Pancreas (tissue), 10 donors: Measurements from ENCODE around the gene LIPJ. TPM values are rescaled to one million over a fixed set of nuclear protein-coding genes. Genes with fewer than 3 reads are reported as not detected.

Source experiments
- ATAC-seq, 4 donors: fragments of 200-7000 bp; cut with Tn5 transposase; one replicate each; pipeline versions ENCODE4 v1.8.0 to v1.9.1; 2020; ENCODE audit warnings: mild to moderate bottlenecking in 4 of 4, moderate library complexity in 4 of 4
- DNase-seq, 6 donors: peaks; one replicate each; pipeline ENCODE4 v3.0.0-alpha.2; 2020
- FAIRE-seq: peaks from 2 replicates; lab custom pipeline; 2012; peaks lifted over from hg19 to GRCh38; lab: Jason Lieb, UNC
- H3K27ac ChIP-seq, 4 donors: fragments of 200-600 bp; sonication (generic); 1 replicate in 3 of 4; 2 replicates in 1 of 4; pipeline versions ENCODE4 v1.5.0 to v1.8.0; 2020
- H3K27me3 ChIP-seq, 4 donors: fragments of 200-600 bp; one replicate each; pipeline ENCODE4 v1.8.0; 2021
- H3K36me3 ChIP-seq, 3 donors: fragments of 200-600 bp; sonication (generic) in 1 of 3; one replicate each; pipeline versions ENCODE4 v1.5.0 to v1.8.0; 2020 to 2021
- H3K4me1 ChIP-seq, 3 donors: fragments of 200-600 bp; one replicate each; pipeline ENCODE4 v1.8.0; 2021
- H3K4me3 ChIP-seq, 4 donors: fragments of 200-600 bp; sonication (generic) in 2 of 4; one replicate each; pipeline versions ENCODE4 v1.5.0 to v1.8.0; 2020 to 2021
- H3K9me3 ChIP-seq, 4 donors: fragments of 200-600 bp; one replicate each; pipeline ENCODE4 v1.8.0; 2021
- WGBS, 2 donors: extraction: QIAGEN DNeasy Blood & Tissue Kit; methylation state at CpG; one replicate each; pipeline ENCODE4 v1.1.7; 2013; 5-methylcytosine and 5-hydroxymethylcytosine counted together
- intact Hi-C, 3 donors: fragments of 100-400 bp; cut with DNase I; formaldehyde crosslinking; loops; one replicate each; pipeline versions ENCODE4 v1.11.1 to v1.14.2; 2022
- polyA plus RNA-seq, 2 donors: library from polyadenylated mRNA; stranded (reverse); fragments of 200-250 nt; gene quantifications; one replicate each; pipeline ENCODE4 v1.2.3, GENCODE V29; 2013
- total RNA-seq, 6 donors: library from RNA; stranded (reverse); fragmentation: NEBNext Ultra II Directional in 4 of 6; extraction: Animal tissue kit (Norgen Biotek cat#: 25700) in 4 of 6; gene quantifications; one replicate each; pipeline versions ENCODE4 v1.2.1 to v1.2.4, GENCODE V29; 2021 to 2023
- TF ChIP-seq, protein P1 (sequence below), 4 donors: fragments of 200-600 bp; sonication (generic) in 3 of 4; IDR thresholded peaks; one replicate each; pipeline versions ENCODE4 v1.5.0 to v1.8.0; 2021; ENCODE audit warnings: antibody characterized with exemption in 4 of 4
- donor health status: healthy with polysubstance abuse.
- donor health status: DM: no; HTN: no; CAD: no; lungs with moderate emphysema.
- donor health status: DM: no; HTN: no; CAD: no.
- donor health status: control.
- donor health status: control.
- donor health status: Bipolar disorder and iron deficiency.
- donor health status: DM: yes; HTN: yes; CAD: no.
- donor health status: DM: no; HTN: no; CAD: no.
- donor health status: DM: no; HTN: no; CAD: no.
- donor health status: DM: yes; HTN: yes; CAD: no.

The LIPJ gene
- total and polyA plus RNA-seq, 8 donors: 0.04 to 1.2 (median 0.27) TPM

DNA sequence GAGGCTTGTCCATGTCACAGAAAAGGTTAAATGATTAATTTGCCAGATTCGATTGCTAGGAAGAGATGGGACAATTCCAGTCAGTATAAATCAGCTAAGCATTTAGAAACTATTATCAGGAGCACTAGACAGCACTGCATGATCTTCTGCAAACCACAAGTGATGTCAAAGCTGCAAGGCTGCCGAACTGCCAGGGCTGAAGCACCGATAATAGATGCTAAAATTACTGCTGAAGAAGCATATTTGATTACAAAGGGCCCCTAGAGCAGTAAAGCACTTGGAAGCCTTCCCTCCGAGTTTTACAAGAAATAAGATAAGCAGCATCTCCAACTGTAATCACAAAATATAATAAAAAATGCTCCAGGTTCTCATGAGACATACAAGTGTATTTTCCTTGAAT, 44.0 kb upstream of the LIPJ start:
- Histone ChIP-seq H3K36me3 (no peaks in the 10 kb centered on the region), H3K4me1 (peaks cover 4 to 26% (median 17%) of the 10 kb centered on the region in 3 donors), H3K27ac (no peak overlapping the region), H3K4me3 (no peak overlapping the region), H3K9me3 (no peaks in the 10 kb centered on the region), H3K27me3 (no peaks in the 10 kb centered on the region)
- FAIRE-seq (no peak), ATAC-seq (no peak), DNase-seq (no peak)
- TF ChIP-seq, protein P1, sequence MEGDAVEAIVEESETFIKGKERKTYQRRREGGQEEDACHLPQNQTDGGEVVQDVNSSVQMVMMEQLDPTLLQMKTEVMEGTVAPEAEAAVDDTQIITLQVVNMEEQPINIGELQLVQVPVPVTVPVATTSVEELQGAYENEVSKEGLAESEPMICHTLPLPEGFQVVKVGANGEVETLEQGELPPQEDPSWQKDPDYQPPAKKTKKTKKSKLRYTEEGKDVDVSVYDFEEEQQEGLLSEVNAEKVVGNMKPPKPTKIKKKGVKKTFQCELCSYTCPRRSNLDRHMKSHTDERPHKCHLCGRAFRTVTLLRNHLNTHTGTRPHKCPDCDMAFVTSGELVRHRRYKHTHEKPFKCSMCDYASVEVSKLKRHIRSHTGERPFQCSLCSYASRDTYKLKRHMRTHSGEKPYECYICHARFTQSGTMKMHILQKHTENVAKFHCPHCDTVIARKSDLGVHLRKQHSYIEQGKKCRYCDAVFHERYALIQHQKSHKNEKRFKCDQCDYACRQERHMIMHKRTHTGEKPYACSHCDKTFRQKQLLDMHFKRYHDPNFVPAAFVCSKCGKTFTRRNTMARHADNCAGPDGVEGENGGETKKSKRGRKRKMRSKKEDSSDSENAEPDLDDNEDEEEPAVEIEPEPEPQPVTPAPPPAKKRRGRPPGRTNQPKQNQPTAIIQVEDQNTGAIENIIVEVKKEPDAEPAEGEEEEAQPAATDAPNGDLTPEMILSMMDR (IDR thresholded peaks at IDR 0.05): no peak
- intact Hi-C loops: no loop called here
- 79 to 87% methylated on average over 4 of the region's 4 CpGs for WGBS, 2 donors

- Histone ChIP-seq H3K27me3 (no peaks in the 10 kb centered on the region), H3K9me3 (no peaks in the 10 kb centered on the region), H3K4me1 (peaks cover 4 to 21% (median 17%) of the 10 kb centered on the region in 3 donors), H3K4me3 (no peak overlapping the region), H3K36me3 (no peaks in the 10 kb centered on the region), H3K27ac (no peak overlapping the region)
- TF ChIP-seq, protein P1 (IDR thresholded peaks at IDR 0.05): no peak
- intact Hi-C loops: no loop called here
- DNase-seq (no peak), ATAC-seq (no peak), FAIRE-seq (no peak)
- WGBS, 2 donors: 95% methylated on average over 2 of the region's 2 CpGs
Measured at GRCh38 chr10:88544140-88544870, 42.3 kb upstream of the LIPJ start.

DNA sequence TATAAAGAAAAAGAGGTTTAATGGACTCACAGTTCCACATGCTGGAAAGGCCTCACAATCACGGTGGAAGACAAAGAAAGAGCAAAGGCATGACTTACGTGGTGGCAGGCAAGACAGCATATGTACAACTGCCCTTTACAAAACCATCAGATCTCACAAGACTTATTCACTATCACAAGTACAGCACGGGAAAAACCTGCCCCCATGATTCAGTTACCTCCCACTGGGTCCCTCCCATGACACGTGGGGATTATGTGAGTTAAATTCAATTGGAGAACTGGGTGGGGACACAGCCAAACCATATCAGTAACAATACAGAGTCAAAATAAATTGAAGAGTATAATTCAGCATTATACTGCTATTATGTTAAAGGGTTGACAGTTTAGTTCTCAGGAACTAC, 41.2 kb upstream of the LIPJ start:
- intact Hi-C loops: no loop called here
- 73 to 92% methylated on average over 4 of the region's 4 CpGs for WGBS, 2 donors
- Histone ChIP-seq H3K4me3 (no peak overlapping the region), H3K9me3 (no peaks in the 10 kb centered on the region), H3K36me3 (no peaks in the 10 kb centered on the region), H3K4me1 (peaks cover 4 to 15% (median 9%) of the 10 kb centered on the region in 3 donors), H3K27me3 (no peaks in the 10 kb centered on the region), H3K27ac (no peak overlapping the region)
- FAIRE-seq: no peak
- no peak for DNase-seq
- TF ChIP-seq, protein P1 (IDR thresholded peaks at IDR 0.05): no peak
- ATAC-seq: no peak

DNA sequence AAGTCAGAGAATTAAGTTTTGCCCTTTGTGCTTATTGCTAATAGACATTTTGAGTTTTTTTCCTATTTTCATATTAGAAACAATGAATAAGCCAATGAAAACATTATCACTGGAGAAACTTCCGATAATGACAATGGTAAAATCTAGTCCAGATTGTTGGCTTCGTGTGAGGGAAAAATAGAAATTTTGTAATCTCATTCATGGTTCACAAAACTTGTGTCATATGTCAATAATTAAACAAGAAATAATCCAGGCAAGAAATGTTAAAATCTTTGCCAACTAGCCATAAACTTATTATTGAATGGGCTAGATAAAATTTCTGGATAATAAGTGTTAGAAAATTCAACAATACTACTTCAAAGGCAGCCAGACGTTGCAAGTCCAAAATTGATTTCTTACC, 40.1 kb upstream of the LIPJ start:
- H3K27me3 ChIP-seq: no peaks in the 10 kb centered on the region
- H3K4me3 ChIP-seq: no peak overlapping the region
- TF ChIP-seq, protein P1 (IDR thresholded peaks at IDR 0.05): no peak
- no peak overlapping the region for H3K27ac ChIP-seq
- DNase-seq: no peak
- no peaks in the 10 kb centered on the region for H3K36me3 ChIP-seq
- intact Hi-C loops: no loop called here
- H3K9me3 ChIP-seq: no peaks in the 10 kb centered on the region
- ATAC-seq: no peak
- WGBS, 2 donors: 9 to 27% methylated on average over 3 of the region's 3 CpGs
- peaks cover 0 to 7% (median 0%) of the 10 kb centered on the region in 3 donors for H3K4me1 ChIP-seq
- no peak for FAIRE-seq

- intact Hi-C loops: loop anchor here in 1 of 3 donors (10.0 kb wide), 1 partner anchor 696 kb away; no protein-coding TSS in a partner anchor
Measured at GRCh38 chr10:88551246-88551645, 35.3 kb upstream of the LIPJ start.

More at GRCh38 chr10:88551246-88551645, 35.3 kb upstream of the LIPJ start:
- peaks cover 0 to 7% (median 0%) of the 10 kb centered on the region in 3 donors for H3K4me1 ChIP-seq
- TF ChIP-seq, protein P1 (IDR thresholded peaks at IDR 0.05): no peak
- FAIRE-seq: no peak
- no peaks in the 10 kb centered on the region for H3K27me3 ChIP-seq
- no peaks in the 10 kb centered on the region for H3K36me3 ChIP-seq
- no peak for ATAC-seq
- DNase-seq: no peak
- H3K9me3 ChIP-seq: no peaks in the 10 kb centered on the region
- WGBS, 2 donors: 91 to 94% methylated on average over 2 of the region's 2 CpGs
- H3K27ac ChIP-seq: no peak overlapping the region
- H3K4me3 ChIP-seq: no peak overlapping the region
